ENCODE results near the gene H2AZ2.
"Not testable (repeated sequence)": the region's sequence is repeated elsewhere in the genome, so short reads cannot be mapped to it uniquely, and the experiment has no call there.

H2AZ2 gene

GRCh38 chr7:44787041-44787440 is 60.8 kb downstream of the H2AZ2 start:
- DNase-seq (ENCODE audit: low read depth, low spot score), result no peak

GRCh38 chr7:44785218-44785617 is 62.7 kb downstream of the H2AZ2 start:
- DNase-seq (ENCODE audit: low read depth, low spot score), result not testable (repeated sequence)

GRCh38 chr7:44784364-44784763 is 63.5 kb downstream of the H2AZ2 start:
- DNase-seq (ENCODE audit: low read depth, low spot score), result no peak

- no peak for DNase-seq (ENCODE audit: low read depth, low spot score)
Measured at GRCh38 chr7:44783407-44783806, 64.5 kb downstream of the H2AZ2 start.

GRCh38 chr7:44782460-44782859 is 65.4 kb downstream of the H2AZ2 start:
- no peak for DNase-seq (ENCODE audit: low read depth, low spot score)

All from astrocyte of the hippocampus (primary cell).